ENCODE measurements around the gene SRRM2.

GRCh38 chr16:2775131-2775716 is 22.8 kb downstream of the SRRM2 start:
- TF ChIP-seq ELF2 (CRISPR knock-in tag; IDR thresholded peaks at IDR 0.05) (no peak), FOXA1 (IDR thresholded peaks at IDR 0.05; ENCODE audit: borderline replicate concordance) (no peak), SMC3 (conservative IDR thresholded peaks at IDR 0.05; ENCODE audit: insufficient read depth, low read depth, low read length) (no peak), STAG1 (CRISPR knock-in tag; IDR thresholded peaks at IDR 0.05; ENCODE audit: borderline replicate concordance) (no peak)
